GM21390 (cell line): ENCODE data around the gene FCER1A.
"Not testable (repeated sequence)": the region's sequence is repeated elsewhere in the genome, so short reads cannot be mapped to it uniquely, and the experiment has no call there.

Experiments used
- ATAC-seq: cut with Tn5 transposase; IDR thresholded peaks from one replicate; pipeline ENCODE4 v1.9.1; 2021; ENCODE audit not compliant: unreplicated experiment

Gene FCER1A

DNA sequence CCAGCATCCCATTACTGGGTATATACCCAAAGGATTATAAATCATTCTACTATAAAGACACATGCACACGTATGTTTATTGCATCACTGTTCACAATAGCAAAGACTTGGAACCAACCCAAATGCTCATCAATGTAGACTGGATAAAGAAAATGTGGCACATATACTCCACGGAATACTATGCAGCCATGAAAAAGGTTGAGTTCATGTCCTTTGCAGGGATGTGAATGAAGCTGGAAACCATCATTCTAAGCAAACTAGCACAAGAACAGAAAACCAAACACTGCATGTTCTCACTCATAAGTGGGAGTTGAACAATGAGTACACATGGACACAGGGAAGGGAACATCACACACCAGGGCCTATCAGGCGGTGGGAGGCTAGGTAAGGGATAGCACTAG lies 47.2 kb downstream of the FCER1A start:
- ATAC-seq = not testable (repeated sequence)

GRCh38 chr1:159352436-159352835 lies 50.3 kb downstream of the FCER1A start:
- ATAC-seq = no peak
